Measurements from ENCODE around the gene MCTP1. TPM values are rescaled to one million over a fixed set of nuclear protein-coding genes. Genes with fewer than 3 reads are reported as not detected.

MCTP1 gene
- polyA plus RNA-seq, 1 donor from 2014 or later: 1.9 TPM

- peaks cover 16% of the 10 kb centered on the region for H3K27me3 ChIP-seq (ENCODE audit: insufficient read depth, low read depth, low read length)
- H3K4me3 ChIP-seq (ENCODE audit: low read length): no peak overlapping the region
- H3K4me2 ChIP-seq (ENCODE audit: low read length): no peak overlapping the region
- H3K9me2 ChIP-seq (ENCODE audit: insufficient read depth, low read length): no peaks in the 10 kb centered on the region
- H3K36me3 ChIP-seq (ENCODE audit: insufficient read depth, low read length): no peaks in the 10 kb centered on the region
- no peaks in the 10 kb centered on the region for H3K9me3 ChIP-seq (ENCODE audit: low read length)
- TF ChIP-seq TAF1 (IDR thresholded peaks at IDR 0.05; ENCODE audit: low read depth): no peak
- no peaks in the 10 kb centered on the region for H3K79me2 ChIP-seq (replicated peaks; ENCODE audit: insufficient read depth, low read length)
- no peak overlapping the region for H3K27ac ChIP-seq (ENCODE audit: low read length)
- no peaks in the 10 kb centered on the region for H3F3A ChIP-seq (ENCODE audit: insufficient read depth, low read length, poor library complexity, severe bottlenecking)
- no peaks in the 10 kb centered on the region for H4K20me1 ChIP-seq (ENCODE audit: insufficient read depth)
- H2AFZ ChIP-seq (ENCODE audit: low read depth, low read length): no peak overlapping the region
- H3K9ac ChIP-seq (ENCODE audit: low read length): no peak overlapping the region
Observed at GRCh38 chr5:94776167-94776566, 508.7 kb downstream of the MCTP1 start.

- Histone ChIP-seq H3K27ac (ENCODE audit: low read length) (no peak overlapping the region), H3K9me3 (ENCODE audit: low read length) (no peaks in the 10 kb centered on the region), H3K36me3 (ENCODE audit: insufficient read depth, low read length) (no peaks in the 10 kb centered on the region), H3K4me3 (ENCODE audit: low read length) (no peak overlapping the region), H3K27me3 (ENCODE audit: insufficient read depth, low read depth, low read length) (peaks cover 10% of the 10 kb centered on the region), H3K79me2 (replicated peaks; ENCODE audit: insufficient read depth, low read length) (no peaks in the 10 kb centered on the region), H2AFZ (ENCODE audit: low read depth, low read length) (no peak overlapping the region), H3K9ac (ENCODE audit: low read length) (no peak overlapping the region), H4K20me1 (ENCODE audit: insufficient read depth) (no peaks in the 10 kb centered on the region), H3K4me2 (ENCODE audit: low read length) (no peak overlapping the region), H3K9me2 (ENCODE audit: insufficient read depth, low read length) (no peaks in the 10 kb centered on the region), H3F3A (ENCODE audit: insufficient read depth, low read length, poor library complexity, severe bottlenecking) (no peaks in the 10 kb centered on the region)
- TF ChIP-seq TAF1 (IDR thresholded peaks at IDR 0.05; ENCODE audit: low read depth) (no peak), EZH2 (IDR thresholded peaks at IDR 0.05; ENCODE audit: borderline replicate concordance, insufficient read depth, low read length, poor library complexity, severe bottlenecking) (no peak), MXI1 (conservative IDR thresholded peaks at IDR 0.05; ENCODE audit: poor library complexity, severe bottlenecking) (no peak), EP300 (conservative IDR thresholded peaks at IDR 0.05; ENCODE audit: poor library complexity, severe bottlenecking) (no peak)
- TF ChIP-seq, protein P1, sequence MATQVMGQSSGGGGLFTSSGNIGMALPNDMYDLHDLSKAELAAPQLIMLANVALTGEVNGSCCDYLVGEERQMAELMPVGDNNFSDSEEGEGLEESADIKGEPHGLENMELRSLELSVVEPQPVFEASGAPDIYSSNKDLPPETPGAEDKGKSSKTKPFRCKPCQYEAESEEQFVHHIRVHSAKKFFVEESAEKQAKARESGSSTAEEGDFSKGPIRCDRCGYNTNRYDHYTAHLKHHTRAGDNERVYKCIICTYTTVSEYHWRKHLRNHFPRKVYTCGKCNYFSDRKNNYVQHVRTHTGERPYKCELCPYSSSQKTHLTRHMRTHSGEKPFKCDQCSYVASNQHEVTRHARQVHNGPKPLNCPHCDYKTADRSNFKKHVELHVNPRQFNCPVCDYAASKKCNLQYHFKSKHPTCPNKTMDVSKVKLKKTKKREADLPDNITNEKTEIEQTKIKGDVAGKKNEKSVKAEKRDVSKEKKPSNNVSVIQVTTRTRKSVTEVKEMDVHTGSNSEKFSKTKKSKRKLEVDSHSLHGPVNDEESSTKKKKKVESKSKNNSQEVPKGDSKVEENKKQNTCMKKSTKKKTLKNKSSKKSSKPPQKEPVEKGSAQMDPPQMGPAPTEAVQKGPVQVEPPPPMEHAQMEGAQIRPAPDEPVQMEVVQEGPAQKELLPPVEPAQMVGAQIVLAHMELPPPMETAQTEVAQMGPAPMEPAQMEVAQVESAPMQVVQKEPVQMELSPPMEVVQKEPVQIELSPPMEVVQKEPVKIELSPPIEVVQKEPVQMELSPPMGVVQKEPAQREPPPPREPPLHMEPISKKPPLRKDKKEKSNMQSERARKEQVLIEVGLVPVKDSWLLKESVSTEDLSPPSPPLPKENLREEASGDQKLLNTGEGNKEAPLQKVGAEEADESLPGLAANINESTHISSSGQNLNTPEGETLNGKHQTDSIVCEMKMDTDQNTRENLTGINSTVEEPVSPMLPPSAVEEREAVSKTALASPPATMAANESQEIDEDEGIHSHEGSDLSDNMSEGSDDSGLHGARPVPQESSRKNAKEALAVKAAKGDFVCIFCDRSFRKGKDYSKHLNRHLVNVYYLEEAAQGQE (IDR thresholded peaks at IDR 0.05; ENCODE audit: borderline replicate concordance): no peak
- TF ChIP-seq, protein P2, sequence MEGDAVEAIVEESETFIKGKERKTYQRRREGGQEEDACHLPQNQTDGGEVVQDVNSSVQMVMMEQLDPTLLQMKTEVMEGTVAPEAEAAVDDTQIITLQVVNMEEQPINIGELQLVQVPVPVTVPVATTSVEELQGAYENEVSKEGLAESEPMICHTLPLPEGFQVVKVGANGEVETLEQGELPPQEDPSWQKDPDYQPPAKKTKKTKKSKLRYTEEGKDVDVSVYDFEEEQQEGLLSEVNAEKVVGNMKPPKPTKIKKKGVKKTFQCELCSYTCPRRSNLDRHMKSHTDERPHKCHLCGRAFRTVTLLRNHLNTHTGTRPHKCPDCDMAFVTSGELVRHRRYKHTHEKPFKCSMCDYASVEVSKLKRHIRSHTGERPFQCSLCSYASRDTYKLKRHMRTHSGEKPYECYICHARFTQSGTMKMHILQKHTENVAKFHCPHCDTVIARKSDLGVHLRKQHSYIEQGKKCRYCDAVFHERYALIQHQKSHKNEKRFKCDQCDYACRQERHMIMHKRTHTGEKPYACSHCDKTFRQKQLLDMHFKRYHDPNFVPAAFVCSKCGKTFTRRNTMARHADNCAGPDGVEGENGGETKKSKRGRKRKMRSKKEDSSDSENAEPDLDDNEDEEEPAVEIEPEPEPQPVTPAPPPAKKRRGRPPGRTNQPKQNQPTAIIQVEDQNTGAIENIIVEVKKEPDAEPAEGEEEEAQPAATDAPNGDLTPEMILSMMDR (IDR thresholded peaks at IDR 0.05; ENCODE audit: poor library complexity, severe bottlenecking): no peak
Observed at GRCh38 chr5:94775088-94775487, 509.8 kb downstream of the MCTP1 start.

DNA sequence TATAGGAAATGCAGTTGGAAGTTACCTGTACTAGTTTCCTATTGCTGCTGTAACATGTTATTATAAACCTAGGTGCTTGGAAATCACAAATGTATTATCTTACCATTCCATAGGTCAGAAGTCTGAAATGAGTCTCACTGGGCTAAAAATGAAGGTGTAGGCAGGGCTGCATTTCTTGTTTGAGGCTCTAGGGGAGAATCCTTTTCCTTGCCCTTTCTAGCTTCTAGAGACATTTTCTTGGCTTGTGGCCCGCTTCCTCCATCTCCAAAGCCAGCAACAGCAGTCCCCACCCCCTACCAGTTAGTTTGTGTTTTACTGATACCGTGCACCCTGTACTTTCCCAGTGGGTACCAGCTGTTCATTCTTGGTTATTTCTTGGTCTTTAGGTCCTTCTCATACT, 513.2 kb downstream of the MCTP1 start:
- no peak for TF ChIP-seq TAF1 (IDR thresholded peaks at IDR 0.05; ENCODE audit: low read depth)
- TF ChIP-seq EZH2 (IDR thresholded peaks at IDR 0.05; ENCODE audit: borderline replicate concordance, insufficient read depth, low read length, poor library complexity, severe bottlenecking): no peak
- no peak for TF ChIP-seq POLR2AphosphoS5 (IDR thresholded peaks at IDR 0.05)
- TF ChIP-seq, protein P1 (IDR thresholded peaks at IDR 0.05; ENCODE audit: borderline replicate concordance): no peak
- TF ChIP-seq, protein P2 (IDR thresholded peaks at IDR 0.05; ENCODE audit: poor library complexity, severe bottlenecking): no peak
- TF ChIP-seq EP300 (conservative IDR thresholded peaks at IDR 0.05; ENCODE audit: poor library complexity, severe bottlenecking): no peak
- TF ChIP-seq MXI1 (conservative IDR thresholded peaks at IDR 0.05; ENCODE audit: poor library complexity, severe bottlenecking): no peak
- no peak for TF ChIP-seq SMC3 (conservative IDR thresholded peaks at IDR 0.05; ENCODE audit: poor library complexity)
- TF ChIP-seq RAD21 (conservative IDR thresholded peaks at IDR 0.05): no peak
- H3F3A ChIP-seq (ENCODE audit: insufficient read depth, low read length, poor library complexity, severe bottlenecking): no peaks in the 10 kb centered on the region
- no peaks in the 10 kb centered on the region for H3K9me2 ChIP-seq (ENCODE audit: insufficient read depth, low read length)
- no peaks in the 10 kb centered on the region for H3K79me2 ChIP-seq (replicated peaks; ENCODE audit: insufficient read depth, low read length)
- no peaks in the 10 kb centered on the region for H4K20me1 ChIP-seq (ENCODE audit: insufficient read depth)
- no peaks in the 10 kb centered on the region for H3K9me3 ChIP-seq (ENCODE audit: low read length)
- H3K9ac ChIP-seq (ENCODE audit: low read length): no peak overlapping the region
- H3K4me2 ChIP-seq (ENCODE audit: low read length): no peak overlapping the region
- H3K36me3 ChIP-seq (ENCODE audit: insufficient read depth, low read length): no peaks in the 10 kb centered on the region
- no peak overlapping the region for H3K4me3 ChIP-seq (ENCODE audit: low read length)
- peaks cover 5% of the 10 kb centered on the region for H3K27me3 ChIP-seq (ENCODE audit: insufficient read depth, low read depth, low read length)
- H2AFZ ChIP-seq (ENCODE audit: low read depth, low read length): no peak overlapping the region
- no peak overlapping the region for H3K27ac ChIP-seq (ENCODE audit: low read length)

Data from neural cell (in vitro differentiated cells).